ENCODE results near the gene DDX49.

The DDX49 gene, protein sequence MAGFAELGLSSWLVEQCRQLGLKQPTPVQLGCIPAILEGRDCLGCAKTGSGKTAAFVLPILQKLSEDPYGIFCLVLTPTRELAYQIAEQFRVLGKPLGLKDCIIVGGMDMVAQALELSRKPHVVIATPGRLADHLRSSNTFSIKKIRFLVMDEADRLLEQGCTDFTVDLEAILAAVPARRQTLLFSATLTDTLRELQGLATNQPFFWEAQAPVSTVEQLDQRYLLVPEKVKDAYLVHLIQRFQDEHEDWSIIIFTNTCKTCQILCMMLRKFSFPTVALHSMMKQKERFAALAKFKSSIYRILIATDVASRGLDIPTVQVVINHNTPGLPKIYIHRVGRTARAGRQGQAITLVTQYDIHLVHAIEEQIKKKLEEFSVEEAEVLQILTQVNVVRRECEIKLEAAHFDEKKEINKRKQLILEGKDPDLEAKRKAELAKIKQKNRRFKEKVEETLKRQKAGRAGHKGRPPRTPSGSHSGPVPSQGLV

DNA sequence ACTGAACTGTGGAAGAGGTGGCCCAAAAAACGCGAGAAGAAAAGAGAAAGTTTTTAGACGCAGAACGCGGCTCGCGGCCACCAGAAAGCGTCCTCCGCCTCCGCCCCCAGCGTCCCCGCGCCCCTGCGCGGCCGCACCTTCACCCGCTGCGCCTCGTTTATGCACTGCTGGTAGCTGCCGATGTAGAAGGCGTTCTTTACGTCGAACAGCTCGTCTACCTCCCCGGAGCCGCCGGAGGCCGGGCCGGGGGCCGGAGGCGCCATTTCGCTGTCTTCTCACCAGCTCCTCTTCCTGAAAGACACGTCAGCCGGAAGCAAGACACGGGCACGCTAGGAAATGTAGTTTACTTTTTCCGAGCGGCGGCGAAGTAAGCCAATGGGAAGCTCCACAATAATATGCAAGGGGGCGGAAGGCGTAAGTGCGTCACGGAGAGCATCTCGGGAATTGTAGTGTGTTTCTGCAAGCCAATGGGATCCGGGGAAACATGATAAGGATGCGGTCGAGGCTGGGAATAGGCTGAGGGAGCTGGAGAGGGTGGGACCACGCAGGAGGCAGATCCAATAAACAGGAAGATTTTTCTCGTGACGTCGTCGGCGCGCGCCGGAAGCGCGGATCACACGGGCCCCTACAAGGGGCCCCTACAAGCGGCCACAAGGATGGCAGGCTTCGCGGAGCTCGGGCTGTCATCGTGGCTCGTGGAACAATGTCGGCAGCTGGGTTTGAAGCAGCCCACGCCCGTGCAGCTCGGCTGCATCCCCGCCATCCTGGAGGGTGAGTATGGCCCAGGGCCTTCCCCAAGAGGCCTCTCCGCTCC, at the start of gene DDX49, which contains the start of gene COPE:
DDX49 (plus strand) TSS at position 630 of the 814 bp plus-strand sequence; CDS start at position 657, 27 bp downstream.
COPE (minus strand) TSS at position 302 of the 814 bp plus-strand sequence; CDS start at position 263, 39 bp downstream.
- DNase-seq = peak; percentile 99

DNA sequence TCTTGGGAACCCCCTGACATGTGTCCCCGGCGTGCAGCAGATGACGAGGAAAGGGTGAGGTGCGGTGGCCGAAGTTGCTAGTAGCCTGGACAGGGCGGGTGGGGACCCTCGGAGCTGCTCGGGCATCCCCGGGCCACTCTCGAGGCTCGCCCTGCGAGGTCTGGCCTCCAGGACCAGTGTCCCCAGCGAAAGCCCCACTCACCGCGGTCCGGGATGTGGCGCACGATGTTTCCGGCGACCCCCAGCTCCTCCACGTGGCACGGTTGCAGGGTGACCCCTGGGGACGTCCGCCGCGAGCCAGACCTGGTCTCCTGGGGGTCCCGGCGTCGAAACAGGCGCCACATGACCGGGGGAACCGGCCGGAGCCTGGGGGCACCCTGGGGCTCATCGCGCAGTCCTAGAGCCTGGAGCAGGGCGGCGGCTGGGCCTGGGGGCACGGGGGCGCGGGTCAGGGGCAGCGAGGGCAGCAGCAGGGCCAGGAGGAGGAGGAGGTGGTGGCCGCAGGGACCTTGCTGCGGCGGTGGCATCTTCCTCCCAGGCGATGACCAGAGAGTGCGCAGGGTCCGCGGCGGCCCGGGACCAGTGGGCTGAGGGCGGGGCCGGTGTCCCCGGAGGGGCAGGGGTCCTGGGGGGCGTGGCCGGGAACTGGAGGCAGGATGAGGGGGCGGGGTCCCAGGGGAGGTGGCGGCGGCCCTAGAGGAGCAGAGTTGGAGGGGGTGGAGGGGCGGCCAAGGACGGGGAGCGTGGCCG, 49.6 kb upstream of the DDX49 start:
- DNase-seq = no peak

DNA sequence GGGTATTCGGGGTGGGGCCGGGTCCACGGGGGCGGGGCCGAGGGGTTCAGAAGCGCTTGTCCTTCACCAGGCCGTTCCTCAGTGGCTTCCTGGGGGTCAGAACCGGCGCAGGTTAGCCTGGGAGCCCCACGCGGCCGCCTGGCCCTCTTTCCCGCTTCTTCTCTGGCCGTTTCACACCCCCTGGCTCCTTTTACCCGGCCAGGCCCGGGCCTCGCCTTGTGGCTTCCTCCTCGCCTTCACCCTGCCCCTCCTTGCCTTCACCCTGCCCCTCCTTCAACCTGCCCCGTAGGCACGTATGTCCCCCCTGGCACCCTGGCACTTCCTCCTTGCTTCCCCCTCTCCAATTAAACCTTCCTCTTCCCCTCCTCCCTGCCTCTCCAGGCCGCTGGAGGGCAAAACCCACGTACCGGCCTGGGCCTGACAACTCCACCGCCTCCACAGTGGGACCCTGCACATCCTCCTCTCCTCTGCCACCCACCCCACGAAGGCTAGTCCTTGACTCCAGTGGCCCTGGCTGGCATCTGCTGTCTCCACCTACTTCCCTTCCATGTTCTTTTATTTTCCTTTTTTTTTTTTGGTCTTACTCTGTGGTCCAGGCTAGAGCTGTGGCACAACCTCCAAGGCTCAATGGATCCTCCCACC, 48.9 kb upstream of the DDX49 start:
- DNase-seq = no peak

DNA sequence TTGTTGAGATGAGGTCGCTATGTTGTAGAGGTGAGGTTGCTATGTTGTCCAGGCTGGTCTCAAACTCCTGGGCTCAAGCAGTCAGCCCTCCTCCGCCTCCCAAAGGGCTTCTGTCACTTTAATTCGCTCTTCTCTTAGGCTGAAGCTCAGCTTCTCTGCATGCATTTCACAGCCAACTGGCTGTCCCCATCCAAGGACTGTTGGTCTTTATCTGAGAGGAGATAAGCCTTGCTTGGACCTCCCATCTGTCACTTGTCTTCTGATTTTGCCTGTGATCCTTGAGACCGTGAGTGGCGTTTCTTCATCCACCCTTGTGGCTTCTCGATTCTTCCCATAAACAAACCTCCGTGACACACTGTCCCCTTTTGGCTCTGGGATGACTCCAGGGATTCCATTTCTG, 48.0 kb upstream of the DDX49 start:
- DNase-seq = no peak

DNA sequence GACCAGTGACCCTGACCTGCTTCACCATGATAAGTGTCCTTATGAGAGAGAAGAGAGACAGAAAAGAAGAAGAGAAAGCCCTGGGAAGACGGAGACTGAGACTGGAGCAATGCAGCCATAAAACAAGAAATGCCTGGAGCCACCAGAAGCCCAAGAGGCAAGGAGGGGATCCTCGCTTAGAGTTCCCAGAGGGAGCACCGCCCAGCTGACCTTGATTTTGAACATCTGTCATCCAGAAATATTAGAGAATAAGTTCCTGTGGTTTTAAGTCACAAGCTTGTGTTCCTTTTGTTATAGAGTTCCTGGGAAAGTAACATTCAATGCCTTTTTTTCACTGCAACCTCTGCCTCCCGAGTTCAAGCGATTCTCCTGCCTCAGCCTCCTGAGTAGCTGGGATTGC, 43.8 kb upstream of the DDX49 start:
- DNase-seq = no peak

DNA sequence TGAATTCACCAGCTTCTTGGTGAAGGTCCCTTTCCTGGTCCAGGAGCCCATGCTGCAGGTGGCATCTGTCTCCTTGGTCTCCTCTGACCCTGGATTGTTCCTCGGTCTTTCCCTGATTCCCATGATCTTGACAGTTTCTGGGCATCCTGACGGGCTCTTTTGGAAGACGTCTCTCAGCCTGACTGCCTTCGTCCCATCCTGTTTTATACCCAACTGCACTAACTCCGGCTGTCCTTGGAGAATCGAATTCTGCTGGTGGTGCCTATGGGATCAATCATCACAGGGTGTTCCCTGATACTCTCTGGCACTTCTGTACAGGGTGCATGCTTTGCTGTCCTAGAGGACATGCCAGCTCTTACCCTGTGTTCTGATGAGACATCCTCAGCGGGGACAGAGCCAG, 42.6 kb upstream of the DDX49 start:
- DNase-seq = no peak

DNA sequence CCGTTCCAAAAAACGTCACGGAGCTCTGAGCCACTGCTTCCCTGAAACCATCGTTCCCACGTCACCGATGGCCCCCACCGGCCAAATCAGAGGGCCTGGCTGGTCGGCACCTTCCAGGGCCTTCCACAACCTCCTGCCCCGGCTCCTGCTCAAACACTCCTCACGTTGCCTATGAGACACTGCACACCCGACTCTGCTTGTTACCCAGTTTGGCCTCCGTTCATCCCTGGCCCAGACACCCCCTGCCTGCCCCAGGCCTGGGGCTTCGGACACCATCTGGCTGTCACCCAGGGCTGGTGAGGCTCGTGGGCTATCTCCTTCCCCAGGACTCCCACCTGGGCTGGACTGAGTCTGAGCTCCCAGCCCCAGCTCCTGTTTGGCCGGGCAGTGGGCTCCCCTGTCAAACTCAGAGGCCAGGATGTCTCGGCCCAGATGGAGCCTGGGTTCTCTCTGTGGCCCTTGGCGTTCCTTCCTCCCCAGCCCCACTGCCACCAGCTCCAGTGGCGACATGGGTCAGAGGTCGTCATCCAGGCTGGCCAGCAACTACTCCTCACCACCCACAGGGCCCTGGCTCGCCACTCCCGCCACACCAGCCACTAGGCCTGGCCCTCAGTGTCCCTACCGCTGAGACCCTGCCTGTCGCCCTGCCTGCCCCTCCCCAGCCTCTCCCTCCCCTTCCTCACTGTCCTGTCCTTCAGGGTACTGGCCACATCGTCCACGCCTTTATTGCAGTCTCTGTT, 41.3 kb upstream of the DDX49 start:
- DNase-seq = no peak

DNA sequence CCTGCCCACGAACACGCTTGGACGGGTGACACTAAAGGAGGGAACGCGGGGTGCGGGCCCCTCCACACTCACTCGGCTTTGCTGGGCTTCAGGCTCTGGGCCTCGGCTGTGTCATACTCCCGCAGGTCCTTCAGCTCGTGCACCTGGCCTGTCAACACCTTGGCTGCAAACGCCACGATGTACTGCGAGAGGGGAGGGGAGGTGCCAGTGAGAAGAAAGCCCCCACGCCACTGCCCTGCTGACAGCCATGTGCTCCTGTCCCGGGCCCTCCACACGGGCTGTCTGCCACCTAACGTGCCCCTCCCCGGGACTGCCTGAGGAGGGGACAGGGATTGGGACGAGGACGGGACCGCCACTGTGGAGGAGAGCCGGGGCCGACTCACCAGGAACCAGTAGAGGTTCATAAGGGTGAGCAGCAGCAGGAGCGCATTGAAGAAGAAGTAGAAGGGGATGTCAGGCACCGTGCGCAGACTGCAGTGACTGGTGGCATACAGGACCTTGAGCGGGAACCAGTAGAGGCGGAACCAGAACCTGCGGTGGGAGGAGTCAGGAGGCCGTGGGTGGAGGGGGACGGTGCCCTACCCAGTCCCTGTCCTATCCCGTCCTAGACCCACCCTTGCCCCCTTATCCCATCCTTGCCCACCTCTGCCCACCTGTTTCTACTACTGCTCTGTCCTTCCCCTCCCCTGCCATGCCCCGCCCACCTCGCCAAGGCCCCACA, 40.5 kb upstream of the DDX49 start:
- DNase-seq = no peak

DNA sequence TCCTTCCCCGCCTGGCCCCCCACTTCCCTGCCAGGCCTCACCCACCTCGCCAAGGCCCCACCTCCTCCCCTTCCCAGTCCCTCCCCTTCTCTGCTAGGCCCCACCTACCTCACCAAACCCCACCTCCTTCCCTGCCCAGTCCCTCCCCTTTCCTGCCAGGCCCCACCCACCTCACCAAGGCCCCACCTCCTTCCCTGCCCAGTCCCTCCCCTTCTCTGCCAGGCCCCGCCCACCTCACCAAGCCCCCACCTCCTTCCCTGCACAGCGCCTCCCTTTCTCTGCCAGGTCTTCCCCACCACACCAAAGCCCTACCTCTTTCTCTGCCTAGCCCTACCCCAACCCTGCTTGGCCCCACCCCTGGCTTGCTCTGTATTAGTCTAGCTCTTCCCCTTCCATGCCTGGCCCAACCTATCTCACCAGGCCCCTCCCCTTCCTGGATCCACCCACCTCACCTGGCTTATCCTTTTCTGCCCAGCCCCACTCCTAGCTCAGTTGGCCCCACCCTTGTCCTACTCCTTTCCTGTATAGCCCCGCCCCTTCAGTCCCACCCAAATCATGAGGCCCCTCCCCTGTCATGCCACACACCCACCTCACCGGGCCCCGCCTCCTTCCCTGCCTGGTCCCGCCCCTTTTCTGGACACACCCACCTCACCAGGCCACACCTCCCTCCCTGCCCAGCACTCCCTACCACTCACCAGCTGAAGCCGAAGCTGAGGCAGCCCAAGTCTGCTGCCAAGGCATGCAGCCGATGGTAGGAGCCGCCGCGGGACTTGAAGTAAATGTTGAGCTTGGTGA, 39.7 kb upstream of the DDX49 start:
- peak; percentile 17 to 26 for DNase-seq

DNA sequence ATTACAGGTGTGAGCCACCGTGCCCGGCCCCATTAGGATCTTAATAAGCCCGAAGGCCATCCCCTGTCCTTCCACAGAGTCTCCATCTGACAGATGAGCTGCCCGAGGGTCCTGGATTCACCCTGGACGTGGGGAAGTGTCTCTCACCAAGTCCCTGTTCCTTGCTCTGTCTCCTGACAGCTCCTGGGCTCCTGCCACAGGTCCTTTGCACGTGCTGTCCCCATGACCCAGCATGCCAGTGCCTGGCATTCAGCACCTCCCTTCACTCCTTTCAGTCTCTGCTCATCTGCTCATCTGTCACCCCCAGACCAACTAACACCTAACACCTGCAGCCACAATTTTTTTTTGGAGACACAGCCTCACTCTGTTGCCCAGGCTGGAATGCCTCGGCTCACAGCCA, 38.0 kb upstream of the DDX49 start:
- no peak for DNase-seq

DNA sequence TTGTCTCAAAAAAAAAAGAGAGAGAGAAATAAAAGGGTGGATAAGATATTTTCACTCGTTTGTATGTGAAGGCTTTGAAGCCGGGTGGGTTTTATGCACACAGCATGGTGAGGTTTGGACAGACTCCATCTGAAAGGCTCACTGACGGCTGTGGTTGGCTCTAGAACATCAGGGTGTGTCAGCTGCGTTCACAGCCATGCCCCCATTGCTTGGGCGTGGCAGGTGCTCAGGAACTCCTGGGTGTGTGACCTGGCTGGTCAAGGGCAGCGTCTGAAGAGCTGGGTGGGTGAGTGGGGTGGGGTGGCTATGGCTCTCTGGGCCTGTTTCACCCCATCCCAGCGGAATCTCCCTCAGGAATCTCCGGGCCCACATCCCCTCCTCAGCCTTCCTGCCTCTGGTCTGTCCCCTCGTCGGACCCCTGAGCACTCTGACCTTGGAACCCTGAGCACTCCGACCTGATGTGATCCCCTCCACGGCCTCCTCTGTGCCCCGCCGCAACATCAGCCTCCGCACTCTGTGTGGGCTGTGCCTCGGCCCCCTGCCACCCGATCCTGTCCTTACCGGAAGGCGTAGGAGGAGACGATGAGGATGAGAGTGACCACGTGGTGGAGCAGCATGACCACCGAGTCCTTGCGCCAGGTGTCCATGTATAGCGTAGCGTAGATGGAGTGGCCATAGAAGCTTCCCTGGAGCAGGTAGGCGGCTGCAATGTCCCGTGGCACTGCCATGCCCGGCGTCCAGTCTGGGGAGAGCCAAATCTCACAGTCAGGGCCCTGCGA, 35.8 kb upstream of the DDX49 start:
- DNase-seq = no peak

DNA sequence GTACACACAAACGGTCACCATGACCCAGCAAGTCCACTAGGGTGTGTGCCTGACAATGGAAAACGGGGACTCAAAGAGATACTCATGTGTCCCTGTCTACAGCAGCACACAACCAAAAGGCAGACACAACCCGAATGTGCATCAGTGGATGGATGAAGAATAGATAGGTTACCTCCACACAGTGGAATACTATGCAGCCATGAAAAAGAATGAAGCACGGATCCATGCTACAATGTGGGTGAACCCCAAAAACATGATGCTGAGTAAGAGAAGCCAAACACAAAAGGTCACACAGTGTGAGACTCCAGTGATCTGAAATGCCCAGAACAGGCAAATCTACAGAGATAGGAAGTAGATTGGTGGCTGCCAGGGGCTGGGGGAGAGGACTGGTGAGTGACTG, 32.5 kb upstream of the DDX49 start:
- DNase-seq = no peak

DNA sequence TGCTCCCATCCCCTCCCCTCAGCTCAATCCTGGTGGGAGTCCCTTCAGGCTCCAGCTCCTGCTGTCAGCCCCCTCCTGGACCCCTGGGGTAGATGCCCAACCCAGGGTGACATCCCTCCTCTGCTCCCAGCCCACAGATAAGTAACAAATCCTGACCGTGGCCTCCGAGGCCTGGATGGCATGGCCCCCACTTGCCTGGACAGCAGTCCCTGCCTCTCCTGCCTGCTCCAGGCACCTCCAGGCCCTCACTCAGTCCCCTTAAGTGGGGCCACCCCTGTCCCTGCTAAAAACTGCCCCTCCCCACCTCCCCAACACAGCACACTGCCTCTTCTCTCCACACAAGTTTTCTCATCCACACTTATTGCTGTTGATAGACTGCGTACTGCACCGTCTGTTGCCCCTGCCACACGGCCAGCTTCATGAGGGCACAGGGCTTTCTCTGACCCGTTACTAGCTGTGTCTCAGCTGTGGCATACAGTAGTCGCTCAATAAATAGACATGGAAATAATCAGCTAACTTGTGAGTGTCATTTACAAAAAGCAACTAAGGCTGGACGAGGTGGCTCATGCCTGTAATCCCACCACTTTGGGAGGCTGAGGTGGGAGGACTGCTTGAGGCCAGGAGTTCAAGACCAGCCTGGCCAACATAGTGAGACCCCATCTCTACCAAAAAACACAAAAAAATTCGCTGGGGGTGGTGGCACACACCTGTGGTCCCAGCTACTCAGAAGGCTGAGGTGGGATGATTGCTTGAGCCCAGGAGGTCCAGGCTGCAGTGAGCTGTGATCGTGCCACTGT, 29.4 kb upstream of the DDX49 start:
- no peak for DNase-seq

DNA sequence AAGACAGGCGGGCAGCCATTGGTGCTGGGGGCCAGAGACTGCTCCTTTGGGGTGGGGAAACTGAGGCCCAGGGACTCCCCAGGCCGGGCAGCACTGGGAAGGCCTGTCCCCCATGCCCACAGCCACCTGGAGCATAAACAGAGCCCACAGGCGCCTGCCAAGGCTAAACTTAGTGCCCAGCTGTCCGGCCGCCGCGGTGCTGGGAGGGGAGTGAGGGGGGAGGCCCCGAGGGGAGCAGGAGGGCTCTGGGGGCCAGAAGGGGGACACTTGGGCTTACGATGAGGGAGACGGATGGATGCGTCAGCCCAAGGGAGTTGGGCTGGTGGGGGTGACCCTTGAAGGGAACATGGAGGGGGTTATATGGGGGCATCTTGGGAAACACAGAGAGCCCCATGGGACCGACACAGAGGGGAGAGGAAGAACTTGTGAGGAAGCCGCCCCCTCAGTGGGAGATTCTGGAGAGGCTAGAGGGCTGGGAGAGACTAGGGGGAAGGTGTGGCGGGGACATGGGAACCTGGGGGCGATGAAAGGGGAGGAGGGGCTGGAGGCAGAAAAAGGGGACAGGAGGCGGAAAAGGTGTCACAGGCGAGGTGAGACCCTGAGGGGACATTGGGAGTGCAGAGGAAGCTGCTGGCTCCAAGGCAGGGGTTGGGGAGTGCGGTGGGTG, 25.8 kb upstream of the DDX49 start:
- DNase-seq = no peak

DNA sequence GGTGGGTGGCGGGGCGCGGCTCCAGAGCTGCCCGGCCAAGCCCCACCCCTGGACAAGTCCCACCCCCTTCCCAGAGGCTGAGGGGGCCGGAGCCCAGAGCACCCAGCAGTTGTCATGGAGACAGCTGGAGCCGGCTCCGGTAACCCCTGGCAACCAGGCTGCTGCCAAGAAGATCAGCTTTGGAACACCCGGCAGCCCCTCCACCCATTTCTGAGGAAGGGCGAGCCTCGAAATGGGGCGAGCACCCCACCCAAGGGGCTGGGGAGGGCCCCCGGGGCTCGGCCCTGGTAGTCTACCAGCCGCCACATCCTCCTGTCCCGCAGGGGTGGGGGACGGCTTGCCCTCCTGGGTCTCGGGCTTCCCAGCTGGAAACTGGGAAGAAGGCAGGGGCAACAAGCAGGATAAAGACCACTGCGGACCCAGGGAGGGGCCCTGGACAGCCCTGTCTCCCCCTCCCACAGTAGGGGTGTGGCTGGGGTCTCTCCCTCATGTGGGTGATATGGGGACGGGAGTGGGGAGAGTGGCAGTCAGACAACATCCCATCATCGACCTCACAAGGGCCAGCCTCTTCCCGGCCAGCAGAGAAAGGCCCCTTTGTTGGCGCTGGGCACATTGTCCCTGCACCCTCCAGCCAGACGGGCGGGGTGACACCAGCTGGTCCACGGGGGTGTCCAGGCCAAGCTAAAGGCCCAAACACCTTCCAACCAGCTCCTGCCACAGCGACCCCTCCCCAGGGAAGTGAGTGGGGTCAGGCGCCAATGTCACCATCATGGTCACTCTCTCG, 25.1 kb upstream of the DDX49 start:
- DNase-seq = peak; percentile 54 to 63

DNA sequence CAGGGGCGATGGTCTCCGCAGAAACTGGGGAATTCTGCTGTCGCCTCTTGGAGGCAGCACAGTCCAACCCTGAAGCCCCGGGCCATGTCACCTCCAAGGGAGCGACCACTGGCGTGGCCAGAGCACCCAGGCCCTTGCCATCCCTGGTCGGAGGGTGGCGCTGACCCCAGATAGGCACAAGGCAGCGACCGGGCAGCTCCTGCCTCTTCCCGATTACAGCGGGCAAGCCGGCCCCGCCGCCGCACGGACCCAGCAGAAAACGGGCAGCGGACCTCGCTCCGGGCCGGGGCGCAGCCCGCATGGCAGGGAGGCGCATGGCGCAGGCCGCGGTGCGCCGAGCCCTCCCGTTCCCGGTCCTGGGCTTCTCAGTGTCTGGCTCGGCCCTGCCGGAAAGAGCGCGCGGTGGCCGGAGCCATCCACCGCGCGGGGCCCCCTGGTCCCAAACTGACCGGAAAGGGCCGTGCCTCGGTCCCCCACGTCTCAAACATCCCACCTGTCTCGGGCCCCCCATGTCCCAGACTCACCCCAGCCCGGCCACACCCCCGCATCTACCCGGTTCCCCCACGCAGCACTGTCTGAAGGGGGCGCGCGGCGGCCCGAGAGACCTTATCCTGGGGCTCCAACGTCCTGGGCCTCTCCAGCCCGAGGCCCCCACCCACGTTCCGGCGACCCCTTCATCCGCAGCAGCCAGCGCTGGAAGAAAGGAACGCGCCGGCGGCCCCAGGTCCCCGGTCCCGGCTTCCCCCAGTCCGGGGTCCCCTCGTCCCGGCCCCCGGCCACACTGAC, 24.3 kb upstream of the DDX49 start:
- DNase-seq = no peak

Measured in NCI-H2081 (cell line).